Epidermal melanocyte (primary cell): ENCODE data around the gene KCNJ12.
"Not testable (repeated sequence)": the region's sequence is repeated elsewhere in the genome, so short reads cannot be mapped to it uniquely, and the experiment has no call there.

Experiments
- DNase-seq: peaks from one replicate; pipeline ENCODE4 v3.0.0; 2011; ENCODE audit warnings: low spot score; ENCODE audit not compliant: insufficient read length

The KCNJ12 gene

DNA sequence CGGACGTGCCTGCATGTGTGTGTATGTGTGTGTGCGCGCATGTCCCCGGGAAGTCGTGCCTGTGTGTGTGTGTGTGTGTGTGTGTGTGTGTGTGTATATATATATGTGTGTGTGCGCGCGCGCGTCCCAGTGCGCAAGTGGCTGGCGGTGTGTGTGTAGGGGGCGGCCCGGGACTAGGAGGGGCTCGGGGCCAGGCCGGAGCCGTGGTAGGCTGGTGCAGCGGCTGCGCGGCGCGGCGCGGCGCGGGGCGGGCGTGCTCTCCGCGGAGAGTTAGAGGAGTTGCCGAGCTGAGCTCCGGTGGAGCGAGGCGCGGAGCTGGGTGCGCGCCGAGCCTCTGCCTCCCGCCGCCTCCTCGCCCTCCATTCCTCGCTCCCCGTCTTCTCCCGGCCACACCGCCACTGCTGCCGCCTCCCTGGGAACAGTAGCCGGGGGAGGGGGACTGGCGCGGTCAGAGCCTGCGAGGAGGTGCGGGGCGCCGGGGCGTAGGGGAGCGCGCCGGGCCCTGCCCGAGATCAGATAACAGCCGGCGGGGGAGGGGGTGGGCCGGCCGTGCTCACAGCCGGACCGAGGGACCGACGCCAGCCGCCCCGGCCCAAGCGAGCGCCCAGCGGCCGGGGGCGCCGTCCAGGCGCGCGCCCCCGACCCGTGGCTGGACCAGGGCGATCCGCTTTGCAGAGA is at the start of gene KCNJ12:
Gene KCNJ12, plus strand, starts transcription at position 277 of the 678 bp plus-strand sequence. CDS start 38,986 bp downstream, outside the sequence.
- no peak for DNase-seq

DNA sequence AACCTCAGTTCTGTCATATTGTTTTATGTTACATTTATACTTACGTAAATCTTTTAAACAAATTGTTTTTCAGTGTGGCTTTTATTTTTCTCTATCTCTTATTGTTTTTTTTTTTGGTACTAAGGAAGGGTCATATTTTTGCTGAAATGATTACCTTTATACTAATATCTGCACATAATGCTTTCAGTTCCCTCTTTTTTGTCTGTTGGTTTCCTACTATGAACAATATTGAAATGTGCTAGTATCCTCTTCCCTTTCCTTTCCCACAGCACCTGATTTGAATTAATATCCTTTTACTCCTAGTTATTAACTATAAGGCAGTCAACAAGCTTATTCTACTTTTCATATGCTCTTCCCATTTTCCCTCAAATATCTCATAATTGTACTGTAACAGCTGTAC is 48.2 kb upstream of the KCNJ12 start:
- not testable (repeated sequence) for DNase-seq

DNA sequence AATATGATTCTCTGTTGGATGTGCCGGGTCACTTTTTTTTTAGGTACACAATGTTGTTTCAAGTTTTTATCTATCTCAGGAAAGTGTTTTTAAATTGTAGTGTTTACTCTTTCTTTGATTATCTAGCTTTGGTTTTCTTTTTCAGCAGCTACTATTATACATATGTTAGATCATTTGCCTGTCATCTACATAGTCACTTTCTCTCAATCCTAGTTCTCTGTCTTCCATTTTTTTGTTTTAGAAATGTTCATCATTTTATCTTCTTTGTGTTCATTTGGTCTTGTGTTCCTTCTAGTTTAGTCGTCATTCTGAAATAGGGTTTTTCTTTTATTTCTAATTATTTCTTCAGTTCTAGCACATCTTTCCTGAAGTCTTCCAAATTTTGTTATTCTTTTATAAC is 47.4 kb upstream of the KCNJ12 start:
- not testable (repeated sequence) for DNase-seq

DNA sequence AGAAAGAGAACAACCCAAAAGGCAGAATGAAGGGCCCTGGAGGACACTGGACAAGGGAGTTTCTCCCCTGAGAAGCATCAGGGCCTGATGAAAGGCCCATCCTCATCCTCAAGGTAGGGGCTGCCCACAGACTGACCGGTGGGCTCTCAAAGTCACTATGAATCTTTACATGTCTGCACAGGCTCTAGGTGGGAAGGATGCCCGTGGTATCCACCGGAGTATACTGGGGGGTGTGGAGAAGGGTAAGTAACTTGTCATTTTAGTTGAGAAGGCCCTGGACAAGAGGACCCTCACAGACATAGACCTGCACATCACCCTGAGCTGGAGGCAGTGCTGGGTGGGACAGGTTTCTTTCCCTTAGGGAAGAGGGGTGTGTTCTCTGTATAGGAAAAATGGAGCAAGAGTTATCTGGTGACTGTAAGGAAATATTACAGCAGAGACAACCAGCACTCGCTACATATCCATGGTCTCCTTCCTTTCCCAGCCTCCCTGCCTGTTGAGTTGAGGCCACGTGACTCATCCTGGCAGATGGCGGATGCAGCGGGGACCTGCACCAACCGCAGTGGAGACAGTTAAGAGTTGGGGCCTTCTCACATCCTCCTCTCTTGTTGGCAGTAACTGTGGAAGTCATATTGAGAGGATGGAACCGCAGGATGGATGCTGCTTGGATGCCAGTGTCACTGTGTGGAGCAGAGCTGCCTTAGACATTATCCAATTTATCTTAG is 45.6 kb upstream of the KCNJ12 start:
- DNase-seq = no peak

DNA sequence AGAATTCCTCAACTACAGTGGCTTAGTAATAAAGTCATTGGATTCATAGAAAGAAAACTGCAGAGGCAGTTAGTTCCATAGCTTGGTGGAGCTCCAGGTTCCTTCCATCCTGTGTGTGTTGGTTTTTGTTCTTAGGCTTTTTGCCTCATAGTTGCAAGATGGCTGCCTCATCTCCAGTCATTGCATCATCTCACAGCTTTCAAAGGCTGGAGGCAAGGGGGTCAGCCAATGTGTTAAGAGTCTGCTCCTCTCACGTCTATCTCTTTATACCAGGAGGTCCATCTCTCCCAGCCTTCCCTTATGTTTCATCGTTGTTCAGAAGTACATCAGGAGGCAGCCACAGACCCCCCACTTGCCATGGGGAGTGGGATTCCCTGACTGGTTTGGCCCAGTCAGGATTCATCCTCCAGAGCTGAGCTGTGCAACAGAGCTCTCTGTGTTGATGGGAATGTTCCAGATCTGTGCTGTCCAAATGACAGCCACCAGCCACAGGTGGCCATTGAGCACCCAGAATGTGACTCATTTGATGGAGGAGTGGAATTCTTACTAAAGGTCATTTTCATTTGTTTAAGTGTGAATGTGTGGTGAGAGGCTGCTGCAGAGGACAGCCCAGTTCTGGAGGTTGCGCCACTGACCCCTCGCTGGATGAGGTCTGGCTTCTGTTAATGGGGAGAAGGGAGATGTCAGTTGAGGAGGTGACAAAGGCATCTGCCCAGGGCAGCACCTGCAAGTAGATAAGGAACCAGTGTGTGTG is 39.4 kb upstream of the KCNJ12 start:
- DNase-seq = not testable (repeated sequence)

DNA sequence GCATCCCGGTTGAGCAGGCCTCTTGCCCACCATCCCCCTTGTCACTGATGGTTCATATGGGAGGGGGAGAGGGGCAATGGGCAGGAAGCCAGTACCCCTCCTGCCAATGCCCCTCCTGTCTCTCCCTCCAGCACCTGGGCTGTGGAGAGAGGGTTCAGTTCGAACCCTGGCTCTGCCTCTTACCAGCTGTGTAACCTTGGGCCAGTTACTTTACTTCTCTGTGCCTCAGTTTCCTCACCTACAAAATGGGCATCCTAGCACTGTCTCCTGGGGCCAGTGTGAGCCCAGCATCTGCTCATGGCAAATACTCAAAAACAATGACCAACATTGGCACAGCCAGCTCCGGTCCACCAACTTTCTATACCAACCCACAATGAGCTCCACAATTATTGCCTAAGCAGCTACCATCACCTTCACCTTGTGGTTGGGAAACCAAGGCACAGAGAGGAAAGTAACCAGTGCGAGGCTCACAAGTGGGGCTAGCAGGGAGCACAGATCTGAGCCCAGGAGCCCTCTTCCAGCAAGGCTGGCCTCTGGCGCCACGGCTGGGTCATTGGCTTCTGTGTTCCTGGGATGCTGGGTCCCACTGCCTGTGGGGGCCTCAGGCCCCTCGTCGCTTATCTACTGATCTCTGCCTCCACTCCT is 38.1 kb upstream of the KCNJ12 start:
- not testable (repeated sequence) for DNase-seq

DNA sequence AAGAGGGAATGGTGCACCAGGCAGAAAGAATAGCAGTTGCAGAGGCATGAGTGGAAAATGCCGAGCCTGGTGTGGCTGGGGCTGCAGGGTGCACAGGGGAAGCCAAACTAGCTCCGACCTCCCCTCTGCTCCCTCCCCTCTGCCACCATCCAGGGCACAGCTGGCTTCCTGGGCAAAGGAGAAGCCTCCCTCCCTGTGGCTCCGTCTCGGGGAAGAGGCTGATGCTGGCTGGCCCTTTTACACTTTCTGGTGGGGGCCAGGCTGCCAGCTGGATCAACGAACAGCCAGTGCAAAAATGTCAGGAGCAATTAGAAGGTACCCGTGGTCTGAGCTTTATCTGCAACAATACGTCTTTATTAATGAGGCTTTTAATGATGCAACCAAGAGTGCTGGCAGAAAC is 37.1 kb upstream of the KCNJ12 start:
- DNase-seq = no peak

DNA sequence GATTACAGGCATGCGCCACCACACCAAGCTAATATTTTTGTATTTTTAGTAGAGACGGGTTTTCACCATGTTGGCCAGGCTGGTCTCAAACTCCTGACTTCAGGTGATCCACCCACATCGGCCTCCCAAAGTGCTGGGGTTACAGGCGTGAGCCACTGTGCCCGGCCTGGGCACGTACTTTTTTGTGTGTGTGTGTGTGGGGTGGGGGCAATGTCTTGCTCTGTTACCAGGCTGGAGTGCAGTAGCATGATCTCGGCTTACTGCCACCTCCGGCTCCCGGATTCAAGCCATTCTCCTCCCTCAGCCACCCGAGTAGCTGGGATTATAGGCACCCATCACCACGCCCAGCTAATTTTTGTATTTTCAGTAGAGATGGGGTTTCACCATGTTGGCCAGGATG is 36.6 kb upstream of the KCNJ12 start:
- not testable (repeated sequence) for DNase-seq

DNA sequence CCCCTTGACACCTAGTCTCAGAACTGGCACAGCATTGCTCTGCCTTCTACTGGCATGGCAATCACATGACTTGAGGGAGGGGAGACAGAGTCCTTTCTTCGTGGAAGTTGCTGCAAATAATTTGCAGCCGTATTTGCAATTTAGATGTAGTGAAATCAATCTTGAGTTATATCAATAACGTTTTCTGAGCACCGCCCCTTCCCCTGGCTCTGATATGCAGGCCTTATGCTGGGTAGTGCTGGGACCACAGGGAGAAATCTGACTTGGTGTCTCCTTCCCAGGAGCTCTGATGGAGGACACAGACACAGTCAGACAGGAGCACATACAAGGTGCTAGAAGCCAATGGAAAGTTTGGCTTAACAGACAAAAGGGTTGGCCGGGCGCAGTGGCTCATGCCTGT is 35.8 kb upstream of the KCNJ12 start:
- DNase-seq = not testable (repeated sequence)

DNA sequence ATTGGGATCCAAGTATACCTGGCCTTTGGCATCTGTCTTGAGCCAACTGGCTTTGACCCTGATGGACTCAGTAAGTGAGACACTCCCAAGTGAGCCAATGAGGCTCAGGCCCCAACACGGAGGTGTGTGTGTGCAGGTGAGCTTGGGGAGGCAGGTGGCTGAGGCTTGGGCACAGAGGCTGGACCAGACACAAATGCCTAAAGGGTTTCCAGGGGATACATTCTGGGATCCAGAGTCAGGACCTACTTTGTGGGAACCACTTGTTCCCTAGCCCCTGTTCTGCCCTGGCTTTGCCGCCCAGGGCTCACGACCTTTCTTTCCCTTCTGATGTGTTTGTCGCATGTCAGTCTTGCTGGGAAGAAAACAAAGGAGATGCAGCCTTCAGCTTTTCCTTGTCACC is 34.9 kb upstream of the KCNJ12 start:
- DNase-seq = not testable (repeated sequence)

DNA sequence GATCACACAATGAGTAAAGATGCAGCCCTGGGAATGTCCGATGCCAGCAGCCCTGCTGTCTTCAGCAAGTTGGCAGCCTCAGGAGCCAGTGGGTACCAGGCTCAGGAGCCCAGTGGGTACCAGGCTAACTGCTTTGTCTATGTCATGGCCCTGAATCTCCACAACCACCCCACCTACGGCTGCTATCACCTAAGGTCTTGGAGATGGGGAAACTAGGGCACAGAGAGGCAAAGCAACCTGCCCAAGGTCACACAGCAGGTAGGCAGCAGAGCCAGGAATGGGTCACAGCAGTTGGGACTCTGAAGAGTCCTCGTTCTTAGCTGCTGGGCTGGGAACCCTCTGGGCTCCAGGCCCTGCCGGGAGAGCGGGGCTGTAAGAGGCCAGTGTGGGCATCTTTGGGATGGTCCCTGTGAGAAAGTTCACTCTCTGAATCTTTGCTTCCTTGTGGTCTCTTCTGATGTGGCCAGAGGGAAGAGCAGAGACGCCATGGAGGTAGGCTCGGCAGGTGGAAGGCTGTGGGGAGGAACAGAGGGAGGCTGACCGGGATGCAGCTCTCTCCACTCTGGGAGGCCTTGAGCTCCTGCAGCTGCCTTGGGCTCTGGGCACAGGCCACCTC is 34.1 kb upstream of the KCNJ12 start:
- DNase-seq = not testable (repeated sequence)

DNA sequence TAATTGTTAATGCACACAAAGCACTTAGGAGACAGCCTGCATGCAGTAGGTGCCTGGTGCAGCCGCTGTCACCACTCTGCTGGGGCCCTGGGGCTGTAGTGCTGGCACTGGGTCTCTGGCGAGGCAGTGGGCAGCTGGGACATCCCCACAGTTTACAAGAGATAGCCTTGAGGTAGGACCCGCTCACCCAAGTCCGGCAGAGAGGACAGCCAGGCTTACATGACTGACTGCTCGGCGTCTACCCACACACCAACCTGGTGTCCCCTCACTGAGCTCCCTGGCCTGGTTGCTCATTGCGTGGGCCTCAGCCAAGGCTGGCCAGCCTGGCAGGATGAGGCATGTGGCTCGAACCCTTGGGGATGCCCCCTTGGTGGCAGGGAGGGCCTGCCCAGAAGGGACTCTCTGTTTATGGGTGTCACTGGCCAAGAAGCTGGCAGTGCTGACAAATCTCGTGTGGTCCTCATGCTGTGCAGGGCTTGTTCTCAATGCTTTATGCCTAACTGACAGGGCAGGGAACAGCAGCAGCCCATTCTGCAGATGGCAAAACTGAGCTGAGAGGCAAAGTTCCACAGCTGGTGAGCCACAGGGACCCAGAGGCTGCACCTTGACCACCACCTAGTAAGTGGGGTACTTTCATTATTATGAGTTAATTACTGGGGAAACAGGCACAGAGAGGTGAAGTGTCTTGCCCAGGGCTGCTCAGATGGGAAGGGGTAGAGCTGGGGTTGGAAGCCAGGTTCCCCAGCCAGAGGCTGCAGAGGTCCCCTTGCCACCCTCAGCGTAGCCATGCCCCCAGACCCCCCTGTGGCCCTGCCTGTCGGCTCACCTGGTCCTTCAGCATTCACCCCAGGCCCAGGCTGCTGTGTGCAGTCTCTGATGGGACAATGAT is 32.9 kb upstream of the KCNJ12 start:
- DNase-seq = not testable (repeated sequence)

DNA sequence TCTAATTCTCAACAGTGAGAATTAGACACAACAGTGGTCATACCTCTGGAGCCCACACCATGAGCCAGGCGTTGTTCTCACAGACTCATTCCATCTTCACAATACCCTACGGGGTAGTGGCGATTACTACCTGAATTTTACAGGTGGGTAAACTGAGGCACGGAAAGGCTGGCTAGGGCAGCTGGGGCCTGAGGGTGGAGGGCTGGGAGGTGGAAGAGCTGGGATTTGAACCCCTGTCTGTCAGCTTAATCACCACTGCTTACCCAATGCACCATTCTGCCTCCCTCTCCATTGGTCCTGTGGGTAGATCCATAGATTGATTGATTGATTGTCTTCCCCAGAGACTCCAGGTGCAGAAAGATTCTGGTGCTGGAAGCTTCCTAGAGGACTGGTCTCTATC is 31.4 kb upstream of the KCNJ12 start:
- DNase-seq = not testable (repeated sequence)

DNA sequence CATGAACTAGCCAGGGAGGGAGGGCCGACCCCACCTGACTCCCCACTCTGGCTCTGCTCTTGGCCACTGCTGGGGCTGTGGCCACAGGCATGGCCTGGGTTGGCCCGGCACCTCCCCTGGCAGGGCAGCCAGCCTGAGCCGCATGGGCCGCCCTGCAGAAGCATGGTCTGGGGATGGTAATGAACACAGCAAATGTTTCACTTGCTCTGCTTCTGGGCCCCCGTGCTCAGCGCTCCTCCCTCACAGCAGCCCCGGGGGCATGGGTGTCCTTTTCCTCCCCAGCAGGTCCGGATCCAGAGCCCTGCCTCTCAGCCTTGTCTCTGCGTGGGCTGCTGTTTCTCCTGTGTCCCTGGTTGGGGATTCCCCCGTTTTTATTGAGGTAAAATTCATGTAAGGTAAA is 30.9 kb upstream of the KCNJ12 start:
- DNase-seq = no peak

DNA sequence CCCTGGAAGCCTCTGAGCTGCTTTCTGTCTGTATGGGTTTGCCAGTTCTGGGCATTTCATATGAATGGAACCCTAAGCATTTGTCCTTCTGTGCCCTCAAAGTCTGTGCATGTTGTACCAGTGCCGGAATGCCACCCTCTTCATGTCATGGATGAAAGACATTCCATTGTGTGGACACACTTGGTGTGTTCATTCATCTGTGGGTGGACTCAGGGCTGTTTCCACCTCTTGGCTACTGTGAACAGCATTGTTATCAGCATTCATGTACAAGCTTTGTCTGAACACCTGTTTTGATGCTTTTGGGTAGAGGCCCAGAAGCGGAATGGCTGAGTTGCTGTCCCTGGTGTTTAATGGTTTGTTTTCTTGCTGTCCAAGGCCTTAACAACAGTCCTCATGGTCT is 30.1 kb upstream of the KCNJ12 start:
- not testable (repeated sequence) for DNase-seq

DNA sequence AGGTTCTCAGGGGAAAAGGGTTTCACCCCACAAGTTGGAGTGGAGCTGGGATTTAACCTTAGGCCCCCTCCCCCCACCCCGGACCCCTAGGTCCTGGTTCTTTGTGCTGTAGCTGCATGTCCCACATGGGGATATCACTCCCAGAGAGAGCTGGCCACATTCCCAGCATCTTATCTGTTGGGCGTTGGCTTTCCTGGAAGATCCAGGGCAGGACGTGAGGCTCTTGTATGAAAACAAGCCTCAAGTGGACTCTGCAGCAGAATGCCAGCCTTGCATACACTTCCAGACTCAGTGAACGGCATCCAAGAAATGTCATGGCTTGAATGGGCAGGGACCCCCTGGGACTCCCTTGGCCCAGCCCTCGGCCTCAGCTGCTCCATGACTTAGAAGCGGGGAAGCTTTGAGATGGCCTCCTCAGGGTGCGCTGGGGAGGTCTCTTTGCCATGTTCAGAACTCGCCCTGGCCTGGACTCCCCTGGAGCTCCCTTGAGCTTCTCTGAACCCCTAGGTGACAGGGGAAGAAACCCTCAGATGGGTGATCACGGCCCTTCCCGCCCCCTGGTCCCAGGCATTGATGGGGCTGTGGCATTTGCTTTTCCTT is 29.4 kb upstream of the KCNJ12 start:
- DNase-seq = not testable (repeated sequence)

DNA sequence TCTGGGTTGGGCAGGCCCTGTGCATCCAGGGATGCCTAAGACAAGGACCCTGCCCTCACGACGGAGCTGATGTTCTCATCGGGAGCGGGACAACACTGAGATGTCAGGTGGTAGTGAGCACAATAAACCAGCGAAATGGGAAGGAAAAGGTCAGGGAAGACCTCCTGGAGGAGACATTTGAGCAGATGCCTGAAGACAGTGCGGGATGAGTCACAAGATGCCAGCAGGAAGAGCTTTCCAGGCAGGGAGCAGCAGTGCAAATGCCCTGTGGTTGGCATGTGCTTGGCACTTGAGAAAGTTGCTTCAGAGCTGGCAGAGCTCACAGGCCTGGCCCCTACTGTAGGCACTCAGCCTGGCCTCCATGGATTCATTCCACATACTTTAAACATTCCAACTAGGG is 28.5 kb upstream of the KCNJ12 start:
- DNase-seq = not testable (repeated sequence)

DNA sequence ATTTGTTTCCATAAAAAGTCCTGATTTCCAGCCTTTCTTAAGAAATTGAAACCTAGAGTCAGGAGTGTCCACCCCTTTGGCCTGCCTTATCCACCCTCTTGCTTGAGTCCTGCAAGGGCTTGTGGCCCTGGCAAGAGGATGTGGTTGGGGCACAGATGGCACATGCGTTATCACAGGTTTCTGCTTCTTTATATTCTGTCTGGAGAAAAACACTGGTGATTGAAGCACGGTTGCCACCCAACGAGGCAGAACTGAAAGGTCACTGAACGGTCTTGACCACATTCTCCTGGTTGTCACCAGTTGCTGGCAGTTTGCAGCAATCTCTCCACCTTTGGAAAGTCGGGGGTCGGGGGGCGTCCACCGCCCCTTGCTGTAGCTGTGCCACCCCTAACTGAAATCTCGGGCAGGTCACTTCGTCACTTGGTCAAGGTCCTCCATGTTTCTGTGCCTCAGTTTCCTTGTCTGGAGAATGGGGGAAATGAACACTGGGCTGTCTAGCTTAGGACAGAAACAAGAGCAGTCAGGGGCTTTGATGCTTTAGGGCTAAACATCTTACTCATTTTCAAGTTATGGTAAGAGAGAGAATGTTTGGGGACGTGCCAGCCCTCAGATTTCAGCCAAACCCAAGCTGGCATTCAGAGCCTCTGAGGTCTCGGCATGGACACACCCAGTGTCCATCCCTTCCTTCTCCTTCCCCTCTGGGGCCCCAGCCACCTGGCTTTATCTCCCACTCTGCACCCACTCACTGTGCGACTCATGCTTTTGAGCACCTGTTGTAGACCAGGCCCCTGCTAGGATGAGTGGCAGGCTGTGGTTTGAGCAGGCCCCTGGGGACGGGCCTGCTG is 27.9 kb upstream of the KCNJ12 start:
- not testable (repeated sequence) for DNase-seq

DNA sequence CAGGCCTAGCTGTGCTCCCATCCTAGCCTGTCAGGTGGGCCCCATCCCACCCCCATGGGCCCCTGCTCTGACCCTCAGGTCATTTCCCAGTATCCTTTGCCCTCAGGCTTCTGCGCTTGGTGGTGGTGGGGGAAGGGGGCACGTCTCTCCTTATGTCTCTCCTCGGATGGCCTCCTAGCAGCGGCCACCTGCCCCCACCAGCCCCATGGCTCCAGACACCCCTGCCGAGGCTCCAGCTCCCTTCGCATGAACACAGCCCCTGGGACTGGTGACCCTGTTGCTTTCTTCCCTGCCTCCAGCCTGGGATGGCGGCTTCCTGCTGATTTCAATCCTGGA is 27.3 kb upstream of the KCNJ12 start:
- DNase-seq = not testable (repeated sequence)
